Activated CD4-positive, alpha-beta T cell treated with anti-CD3 and anti-CD28 coated beads, Interleukin-2, amount 50 U/mL, for 24 hours (primary cell): ENCODE results near the gene IL10.

ENCODE experiments used
- DNase-seq, 2 donors: peaks; one replicate each; pipeline ENCODE4 v3.0.0-alpha.2; 2020; ENCODE audit warnings: low read depth in 1 of 2, low spot score in 1 of 2

IL10 gene

DNA sequence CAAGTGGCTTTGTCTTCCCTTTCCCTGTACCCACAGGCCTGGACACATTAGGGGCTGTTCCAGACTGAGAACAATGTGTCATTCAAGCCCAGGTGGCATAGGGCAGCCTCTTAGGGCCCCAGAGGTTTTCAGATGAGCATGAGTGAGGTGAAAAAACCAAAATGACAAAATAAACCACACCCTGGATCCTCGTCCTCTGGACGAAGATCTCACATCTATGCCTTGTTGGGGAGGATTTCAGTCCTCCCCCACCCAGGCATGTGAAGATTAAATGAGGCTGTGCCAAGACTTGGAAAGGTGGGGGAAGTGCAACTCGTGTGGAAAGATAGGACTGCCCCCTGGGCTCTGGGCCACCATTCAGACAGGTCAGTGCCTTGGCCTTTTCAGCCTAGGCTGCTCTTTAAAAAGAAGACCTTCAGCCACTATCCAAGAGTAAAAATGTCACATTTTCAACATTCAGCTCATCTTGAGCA is 34.5 kb downstream of the IL10 start:
- DNase-seq, result no peak

DNA sequence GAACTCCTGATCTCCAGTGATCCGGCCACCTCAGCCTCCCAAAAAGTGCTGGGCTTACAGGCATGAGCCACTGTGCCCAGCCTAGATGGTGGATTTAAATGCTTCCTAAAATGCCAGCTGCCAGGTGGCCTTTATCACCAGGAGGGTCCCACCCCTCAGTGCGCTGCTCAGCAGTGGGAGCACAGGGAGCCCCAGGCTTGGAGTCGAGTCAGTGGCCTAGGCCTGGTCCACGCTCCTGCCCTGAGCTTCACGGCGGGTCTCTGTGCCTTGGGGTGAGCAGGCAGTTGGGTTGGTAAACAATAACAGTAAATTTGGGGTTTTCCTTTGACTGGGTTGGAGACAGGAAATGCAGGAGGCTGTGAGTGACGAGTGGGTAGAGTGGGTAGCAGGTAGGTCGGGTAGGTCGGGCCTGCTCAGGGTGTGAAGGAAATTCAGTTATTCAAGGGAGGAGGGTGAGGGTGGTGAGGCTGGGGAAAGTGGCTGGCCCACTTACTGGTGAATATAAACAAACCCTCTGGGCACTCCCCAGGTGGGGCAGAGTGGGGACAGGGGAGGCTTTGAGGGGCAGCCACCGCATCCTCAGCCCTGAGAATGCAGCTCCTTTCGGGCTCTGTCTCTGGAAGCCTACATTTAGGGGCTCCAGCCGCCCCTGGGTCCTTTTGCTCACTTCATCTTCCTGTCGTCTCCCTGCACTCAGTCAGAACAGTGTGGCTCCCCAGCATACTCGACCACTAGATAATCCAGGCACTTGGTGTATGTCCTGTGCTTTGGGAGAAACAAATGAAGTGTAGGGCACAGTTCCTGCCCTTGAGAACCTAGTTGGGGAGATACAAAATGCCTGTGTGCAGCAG is 35.2 kb downstream of the IL10 start:
- no peak for DNase-seq

DNA sequence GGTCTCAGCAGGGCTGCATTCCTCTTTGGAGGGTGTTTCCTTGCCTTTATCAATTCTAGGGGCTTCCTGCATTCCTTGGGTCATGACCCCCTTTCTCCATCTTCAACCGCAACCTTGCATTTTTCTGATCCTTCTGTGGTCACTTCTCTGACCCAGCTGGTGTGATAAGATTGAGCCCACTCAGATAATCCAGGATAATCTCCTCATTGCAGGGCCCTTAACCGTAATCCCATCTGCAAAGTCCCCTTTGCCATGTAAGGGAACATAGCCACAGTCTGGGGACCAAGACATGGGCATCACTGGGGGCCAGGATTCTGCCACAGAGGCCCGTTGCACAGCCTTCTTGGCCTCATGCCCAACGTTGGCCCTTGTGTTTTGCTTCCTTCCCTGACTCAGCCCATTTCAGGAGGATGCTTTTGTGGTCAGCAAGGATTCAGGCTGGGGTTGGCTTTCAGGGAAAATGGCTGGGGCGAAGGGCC is 36.7 kb downstream of the IL10 start:
- DNase-seq, result no peak

DNA sequence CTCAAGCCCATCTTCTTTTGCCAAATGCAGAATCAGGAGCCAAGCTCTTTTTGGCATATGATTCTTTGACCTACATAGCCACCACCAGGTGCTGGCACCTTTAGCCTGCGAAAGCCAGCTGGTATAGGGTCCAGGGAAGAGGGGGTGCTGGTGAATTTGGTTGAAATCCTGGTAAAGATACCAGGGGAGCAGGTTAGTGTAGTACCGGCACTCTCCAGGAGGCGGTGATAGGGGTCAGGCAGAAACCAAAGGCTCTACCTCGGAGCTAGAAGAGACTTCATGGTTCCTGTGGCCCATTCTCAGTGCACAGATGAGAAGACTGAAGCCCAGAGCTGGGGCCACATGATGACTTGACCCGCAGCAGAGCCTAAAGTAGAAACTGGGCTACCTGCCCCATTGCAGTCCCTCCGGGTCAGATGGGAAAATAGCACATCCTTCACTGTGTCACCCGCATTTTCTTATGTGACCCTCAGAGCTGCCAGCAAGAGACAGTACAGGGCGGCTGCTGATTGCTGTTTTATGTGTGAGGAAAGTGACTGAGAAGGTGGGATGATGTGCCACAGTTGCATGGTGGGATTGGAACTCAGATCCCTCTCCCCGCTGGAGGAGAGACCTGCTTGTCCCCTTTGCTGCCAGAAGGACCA is 37.7 kb downstream of the IL10 start:
- DNase-seq, result peak; percentile 70 to 73

DNA sequence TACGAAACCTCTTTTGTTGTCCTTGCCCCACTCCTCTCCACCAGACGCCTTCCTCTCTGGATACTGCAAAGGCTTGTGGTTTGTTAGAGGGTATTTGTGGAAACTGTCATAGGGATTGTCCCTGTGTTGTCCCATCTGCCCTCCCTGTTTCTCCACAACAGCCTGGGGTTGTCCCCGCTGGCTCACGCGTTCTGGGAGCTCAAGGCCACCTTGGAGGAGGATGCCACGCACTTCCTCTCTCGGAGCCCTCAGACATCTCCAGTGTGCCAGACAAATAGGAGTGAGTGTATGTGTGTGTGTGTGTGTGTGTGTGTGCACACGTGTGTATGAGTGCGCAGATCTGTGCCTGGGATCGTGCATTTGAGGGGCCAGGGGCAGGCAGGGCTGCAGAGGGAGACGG is 39.3 kb downstream of the IL10 start:
- DNase-seq, result no peak

DNA sequence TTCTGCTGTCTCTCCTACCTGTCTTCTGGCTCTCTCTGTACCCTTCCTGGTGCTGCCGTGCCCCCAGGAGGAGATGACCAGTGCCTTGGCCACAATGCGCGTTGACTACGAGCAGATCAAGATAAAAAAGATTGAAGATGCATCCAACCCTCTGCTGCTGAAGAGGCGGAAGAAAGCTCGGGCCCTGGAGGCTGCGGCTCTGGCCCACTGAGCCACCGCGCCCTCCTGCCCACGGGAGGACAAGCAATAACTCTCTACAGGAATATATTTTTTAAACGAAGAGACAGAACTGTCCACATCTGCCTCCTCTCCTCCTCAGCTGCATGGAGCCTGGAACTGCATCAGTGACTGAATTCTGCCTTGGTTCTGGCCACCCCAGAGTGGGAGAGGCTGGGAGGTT is 39.8 kb downstream of the IL10 start:
- no peak for DNase-seq

DNA sequence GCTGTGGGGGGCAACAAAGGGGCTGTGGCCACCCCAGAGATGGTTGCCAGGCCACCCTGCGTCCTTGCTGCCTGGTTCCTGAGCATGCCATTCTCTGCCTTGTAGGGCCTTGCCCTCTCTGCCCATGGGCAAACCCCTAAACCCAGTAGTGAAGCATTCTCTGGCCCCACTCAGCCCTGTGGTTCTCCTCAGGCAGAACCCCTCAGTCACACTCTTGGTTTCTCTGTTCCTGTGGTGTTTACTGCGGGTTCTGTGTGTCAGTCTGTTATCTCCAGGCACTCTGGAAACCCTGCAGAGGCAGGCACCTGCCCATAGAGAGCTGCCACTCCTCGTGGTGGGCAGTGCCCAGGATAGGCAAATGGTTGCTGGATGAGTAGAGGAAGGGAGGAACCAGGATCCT is 42.8 kb downstream of the IL10 start:
- no peak for DNase-seq

DNA sequence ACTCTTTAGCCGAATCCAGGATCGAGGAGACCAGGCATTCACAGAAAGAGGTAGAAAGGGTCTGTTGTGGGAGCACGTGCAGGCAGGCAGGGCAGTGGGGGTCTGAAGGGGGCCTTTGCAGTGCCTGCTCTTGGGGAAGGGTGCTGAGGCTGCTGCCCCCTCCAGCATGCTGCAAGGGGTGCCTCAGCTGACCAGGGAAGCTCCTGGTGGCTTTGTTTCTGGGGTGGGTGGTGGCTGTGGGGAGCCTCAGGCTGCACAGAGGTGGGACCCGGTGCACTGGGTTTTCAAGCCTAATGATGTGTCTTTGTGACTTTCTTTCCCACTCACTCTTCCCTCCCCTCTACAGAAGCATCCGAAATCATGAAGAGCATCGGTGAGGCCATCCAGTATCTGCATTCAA is 43.2 kb downstream of the IL10 start:
- DNase-seq, result no peak

DNA sequence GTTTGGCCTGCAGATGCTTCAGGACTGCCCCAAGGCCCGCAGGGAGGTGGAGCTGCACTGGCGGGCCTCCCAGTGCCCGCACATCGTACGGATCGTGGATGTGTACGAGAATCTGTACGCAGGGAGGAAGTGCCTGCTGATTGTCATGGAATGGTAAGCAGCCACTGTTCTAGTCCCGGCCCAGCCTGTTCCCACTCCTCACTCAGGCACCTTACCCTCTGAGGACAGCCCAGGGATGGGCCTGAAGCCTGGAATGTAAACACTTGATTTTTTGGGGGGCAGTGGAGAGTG is 43.7 kb downstream of the IL10 start:
- DNase-seq, result no peak

DNA sequence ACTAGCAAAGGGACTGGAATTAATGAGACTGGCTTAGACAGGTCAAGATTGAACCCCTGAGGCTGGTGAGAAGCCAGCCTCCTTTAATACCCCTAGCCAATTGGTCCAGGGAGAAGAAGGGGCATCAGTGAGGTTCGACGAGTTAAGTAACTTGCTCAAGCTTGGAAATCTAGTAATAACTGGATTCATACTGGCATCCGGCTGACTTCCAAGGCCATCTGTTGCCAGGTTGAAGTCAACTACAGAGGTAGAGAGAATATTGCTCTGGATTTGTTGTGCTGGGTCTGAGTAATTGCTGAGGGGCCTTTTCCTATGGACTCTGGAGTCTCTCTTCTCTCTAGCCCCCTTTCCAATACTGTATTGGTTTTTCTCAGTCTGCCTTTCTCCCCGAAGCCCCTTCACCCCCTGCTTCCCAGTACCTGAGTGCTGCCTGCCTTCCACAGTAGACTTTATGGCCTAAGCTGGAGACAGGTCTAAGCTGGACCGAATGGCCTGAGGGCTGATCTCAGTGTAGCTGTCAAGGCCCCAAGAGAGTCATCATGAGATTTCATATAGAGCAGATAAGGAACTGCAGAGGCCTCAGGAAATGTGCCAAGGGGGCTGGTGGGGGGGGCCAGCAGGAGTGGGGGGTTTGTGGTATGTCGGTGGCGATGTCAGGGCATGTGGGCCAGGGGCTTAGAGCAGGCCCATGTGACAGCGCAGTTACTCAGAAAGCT is 44.2 kb downstream of the IL10 start:
- no peak for DNase-seq

DNA sequence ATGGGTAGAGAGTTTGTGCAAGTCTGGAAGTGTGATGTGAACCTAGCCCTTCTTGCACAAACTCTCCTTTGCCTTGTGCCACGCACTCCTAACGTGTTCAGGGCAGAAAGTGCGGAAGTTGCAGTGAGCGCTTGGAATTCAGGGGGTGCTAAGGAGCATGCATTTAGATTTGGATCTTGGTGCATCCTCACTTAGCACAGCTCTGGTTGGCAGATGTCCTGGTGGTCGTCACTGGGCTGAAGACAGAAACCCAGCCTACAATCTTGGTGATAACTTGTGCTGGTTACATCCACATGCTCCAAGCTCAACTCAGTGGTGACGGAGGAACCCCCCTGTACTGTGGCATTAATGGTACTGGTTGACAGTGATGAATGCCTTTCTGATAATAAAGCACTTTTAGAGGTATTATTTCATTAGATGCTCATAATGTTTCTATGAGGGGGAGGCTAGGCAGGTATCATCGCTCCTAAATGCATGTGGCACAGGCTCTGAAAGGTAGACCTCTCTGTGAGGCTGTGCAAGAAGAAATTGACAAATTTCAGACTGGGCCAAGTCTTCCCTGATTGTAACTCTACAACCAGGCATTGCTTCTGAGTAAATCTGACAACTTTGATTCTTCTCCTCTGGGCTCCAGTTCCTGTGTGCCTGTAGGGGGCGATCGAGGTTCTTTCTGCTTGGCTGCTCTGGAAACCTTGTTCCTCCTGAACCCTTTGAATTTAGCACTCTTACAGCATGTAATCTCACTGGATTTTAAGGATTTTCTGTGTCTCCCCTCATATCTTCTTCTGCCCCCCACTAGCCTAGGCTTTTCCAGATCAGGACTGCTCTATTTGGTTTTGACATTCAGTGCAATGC is 47.0 kb downstream of the IL10 start:
- DNase-seq, result peak in 1 of 2 donors; percentile 41

DNA sequence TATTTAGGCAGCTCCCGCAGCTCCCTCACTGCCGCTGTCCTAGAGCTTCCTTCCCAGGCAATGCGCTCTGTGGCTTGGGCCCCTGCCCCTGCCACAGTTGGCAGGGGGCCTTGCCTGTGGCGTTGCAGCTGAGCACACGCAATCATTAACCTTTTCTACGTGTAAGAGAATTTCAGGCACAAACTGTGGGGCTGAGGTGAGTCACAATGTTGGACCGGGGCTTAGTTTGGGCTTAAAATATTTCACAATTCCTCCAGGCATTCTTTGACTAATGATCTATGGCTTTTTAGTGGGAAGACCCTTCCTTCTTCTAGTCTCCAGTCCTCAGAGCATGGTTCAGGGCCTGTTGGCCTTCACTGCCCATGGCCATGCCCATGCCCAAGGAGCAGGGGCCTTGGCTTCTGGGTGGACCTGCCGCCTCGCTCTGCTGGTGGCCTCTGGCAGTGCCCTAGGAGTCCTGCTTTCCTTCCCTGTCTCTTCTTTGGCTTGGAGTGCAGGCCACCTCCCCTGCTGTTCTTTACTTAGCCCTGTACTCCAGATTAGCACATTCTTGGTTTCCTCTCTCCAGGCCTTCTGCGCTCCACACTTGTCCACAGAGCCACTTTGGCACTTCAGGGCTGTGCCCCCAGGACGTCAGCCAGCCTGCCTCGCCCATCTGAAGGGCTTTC is 48.4 kb downstream of the IL10 start:
- no peak for DNase-seq

DNA sequence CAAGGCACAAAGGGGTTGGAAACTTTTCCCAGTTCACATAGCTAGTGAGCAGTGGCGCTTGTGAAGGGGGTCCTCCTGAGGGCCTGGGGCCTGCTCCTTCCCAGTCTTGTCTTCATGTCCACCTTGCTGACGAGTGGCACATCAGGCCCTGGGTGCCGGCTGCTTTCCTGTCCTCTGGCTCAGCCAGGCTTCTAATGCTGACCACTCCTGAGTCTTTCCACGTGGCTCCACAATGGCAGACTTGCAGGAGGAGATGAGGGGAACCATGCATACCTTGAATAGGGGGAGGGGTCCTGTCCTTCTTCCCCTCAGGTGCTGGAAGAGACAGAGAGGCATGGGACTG is 48.9 kb downstream of the IL10 start:
- no peak for DNase-seq

DNA sequence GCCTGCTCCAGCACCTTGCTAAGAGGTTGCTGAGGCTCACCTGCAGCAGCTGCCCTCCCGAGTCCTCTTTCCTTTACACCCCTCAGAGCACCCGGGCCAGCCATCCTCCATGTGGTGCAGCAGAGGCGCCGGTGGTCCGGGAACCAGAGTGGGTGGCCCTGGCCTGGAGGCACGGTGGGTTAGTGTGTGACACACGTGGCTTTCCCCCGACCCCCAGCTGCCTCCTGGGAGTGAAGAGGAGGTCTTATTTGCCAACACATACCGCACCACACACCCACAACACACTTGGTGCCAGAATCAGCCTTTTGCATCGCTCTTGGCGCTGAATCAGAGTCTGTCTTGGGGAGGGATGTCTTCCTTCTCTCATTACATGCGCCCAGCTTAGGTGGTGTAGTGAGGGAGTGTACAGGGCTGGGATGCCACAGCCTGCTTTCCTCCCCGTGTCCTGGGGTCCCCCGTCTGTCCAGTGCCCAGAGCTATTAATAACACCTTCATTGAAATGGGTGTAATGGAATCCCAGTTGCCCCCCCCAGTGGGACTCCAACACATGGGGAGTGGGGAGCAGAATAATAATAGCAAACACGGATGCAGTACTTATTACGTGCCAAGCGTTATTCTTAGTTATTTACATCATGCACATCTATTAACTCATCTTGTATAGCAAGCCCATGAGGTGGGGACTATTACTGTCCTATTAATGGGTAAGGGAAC is 49.4 kb downstream of the IL10 start:
- DNase-seq, result no peak

DNA sequence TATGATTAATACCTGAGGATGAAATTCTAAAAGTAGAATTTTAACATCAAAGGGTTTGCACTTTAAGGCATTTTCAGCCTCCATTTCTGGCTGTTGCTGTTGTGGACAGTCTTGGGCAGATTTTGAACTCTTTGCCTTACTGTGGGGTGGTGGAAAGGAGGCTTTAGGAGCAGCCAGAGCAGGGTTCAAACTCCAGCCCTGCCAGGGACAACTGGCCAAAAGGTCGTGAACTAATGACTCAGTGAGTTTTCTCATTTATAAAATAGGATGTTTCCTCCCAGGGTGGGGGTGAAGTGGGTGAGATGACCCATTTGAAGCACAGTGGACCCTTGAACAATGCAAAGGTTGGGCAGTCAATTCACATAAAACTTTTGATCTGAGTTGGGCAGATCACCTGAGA is 50.8 kb downstream of the IL10 start:
- DNase-seq, result no peak

DNA sequence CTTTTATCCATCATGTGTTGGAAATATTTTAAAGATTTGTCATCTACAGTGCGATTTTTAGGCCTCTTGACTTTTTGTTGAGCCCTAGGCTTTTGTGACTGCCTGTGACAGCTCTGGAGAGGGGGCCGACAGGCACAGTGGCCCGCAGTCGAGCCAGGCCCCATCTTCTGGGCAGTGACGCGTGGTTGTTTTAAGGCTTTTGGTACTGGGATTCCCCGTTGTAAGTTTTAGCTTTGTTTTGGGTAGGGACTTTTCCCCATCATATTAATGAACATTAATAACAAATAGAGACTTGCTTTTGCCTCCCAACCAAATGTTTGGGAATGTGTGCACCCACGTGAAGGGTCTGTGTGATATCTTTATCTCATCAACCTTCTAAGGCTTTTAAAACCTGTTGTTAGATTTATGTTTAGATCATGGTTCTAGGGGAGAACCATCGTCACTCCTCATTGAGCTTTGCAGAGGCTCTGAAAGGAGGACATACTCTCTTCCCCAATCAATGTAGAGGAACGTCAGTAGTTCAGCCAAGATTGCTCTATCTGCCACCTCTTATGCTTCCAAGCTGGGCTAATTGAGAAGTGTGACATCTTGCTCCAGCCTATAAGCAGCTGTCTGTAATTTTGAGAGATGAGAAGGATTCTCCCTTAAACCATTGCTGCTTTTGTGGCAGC is 53.0 kb downstream of the IL10 start:
- no peak for DNase-seq

DNA sequence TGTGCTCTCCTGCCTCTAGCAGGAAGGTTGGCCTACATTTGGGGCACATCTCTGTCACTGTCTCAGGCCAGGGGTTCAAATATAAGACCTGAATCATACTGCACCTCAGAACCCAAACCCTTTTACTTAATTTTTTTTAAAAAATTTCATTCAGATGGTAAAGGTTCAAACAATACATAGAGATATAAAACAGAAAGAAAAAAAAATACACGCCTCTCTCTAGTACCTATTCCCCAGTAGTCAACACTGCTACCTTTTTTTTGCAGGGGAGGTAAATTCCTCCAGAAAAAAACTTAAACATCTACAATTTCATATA is 54.7 kb downstream of the IL10 start:
- no peak for DNase-seq
